NCI-H1694 treated with DMSO at 0.1 percent for 48 hours (cell line): ENCODE measurements around the gene REELD1.

ENCODE experiments used
- DNase-seq: peaks from one replicate; lab custom pipeline; 2025; lab: John Stamatoyannopoulos, UW

Gene REELD1

DNA sequence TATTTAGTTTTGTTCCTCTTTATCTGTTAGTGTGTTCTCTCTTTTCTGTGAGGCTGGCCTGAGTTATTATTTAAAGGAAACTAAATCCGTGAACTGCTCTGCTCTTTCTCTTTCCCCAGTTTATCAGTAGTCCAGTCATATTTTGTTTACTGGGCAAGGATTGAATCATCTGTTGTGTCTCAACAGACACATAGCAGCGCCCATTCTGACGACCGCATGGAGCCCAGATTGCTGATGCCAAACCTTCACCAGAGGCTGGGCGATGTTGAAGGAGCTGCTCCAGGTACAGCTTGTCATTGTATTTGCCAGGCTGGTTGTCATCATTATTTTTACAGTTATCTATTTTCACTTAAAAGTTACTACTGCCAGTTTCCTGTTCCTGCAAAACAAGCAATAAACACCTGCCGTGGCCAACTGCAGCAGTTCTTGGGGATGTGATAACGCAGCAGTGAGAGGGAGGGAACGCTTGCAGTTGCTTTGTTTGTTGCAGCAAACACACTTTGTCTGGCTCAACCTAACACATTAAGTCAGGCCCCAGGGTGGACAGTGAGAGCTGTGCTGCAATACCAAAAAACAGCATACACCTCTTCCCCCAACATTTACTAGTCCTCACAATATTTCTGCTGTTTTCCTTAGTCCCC lies 10.1 kb downstream of the REELD1 start:
- no peak for DNase-seq

DNA sequence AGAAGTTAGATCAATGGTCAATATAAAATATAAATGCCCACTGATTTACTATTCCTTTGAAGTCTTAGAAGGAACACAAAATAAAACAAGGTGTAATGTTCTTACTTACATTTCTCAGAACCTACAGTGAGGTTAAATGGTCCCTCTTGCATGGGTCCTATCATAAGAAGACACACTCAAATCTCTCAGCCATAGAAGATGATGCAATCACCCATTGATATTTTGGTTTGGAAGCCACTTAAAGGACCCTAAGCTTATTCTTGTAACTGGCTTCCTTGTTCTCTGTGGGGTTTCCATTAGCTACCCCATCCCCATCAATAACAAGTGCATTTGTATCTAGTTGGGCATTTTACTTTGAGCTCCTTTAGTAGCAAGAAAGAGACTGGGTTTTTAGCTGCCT lies 15.1 kb downstream of the REELD1 start:
- DNase-seq: no peak

DNA sequence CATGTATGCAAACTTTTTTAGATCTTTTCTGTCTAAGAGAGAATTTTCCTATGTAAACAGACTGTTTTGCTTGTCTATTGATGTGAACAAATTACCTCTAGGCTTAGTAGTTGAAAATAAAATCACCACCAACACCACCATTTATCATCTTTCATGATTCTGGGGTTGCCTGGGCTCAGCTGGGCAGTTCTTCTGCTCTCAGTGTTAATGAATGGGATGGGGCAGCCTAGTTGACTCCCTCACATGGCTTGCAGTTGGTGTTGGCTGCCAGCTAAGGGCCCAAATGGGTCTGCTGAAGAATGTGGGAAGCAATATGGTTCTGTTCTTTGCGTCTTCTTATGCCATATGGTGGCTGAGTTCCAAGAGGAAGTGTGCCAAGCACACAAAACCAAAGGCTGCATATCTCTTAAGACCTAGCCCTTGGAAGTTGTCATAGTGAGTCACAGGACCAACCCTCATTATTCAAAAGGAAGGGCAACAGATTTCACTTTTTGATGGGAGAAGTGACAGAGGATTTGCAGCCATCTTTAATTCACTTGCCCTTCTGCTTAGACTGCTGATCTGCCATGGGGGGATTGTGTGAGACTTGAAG lies 17.9 kb downstream of the REELD1 start:
- DNase-seq: no peak

DNA sequence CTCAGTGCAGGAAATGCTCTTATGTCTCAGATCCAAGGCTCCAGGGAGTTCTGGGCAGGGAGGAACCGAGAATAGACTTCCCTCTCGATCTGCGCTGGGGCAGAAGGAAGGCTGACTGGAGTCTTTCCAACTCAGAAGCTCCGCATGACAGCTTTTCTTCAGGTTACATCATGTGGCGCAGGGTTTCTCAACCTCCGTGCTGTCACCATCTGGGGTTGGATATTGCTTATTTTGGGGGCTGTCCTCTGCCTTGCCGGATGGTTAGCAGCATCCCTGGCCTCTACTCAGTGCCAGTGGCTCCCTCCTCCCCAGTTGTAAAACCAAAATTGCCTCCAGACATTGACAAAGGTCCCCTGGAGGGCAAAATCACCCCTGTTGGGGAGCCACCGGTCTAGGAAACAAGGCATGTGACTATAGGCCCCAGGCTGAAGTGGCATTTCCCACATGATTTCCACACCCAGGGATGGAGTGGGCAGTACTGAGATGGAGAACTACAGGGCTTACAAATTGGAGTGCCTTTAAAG lies 21.4 kb downstream of the REELD1 start:
- DNase-seq: no peak

DNA sequence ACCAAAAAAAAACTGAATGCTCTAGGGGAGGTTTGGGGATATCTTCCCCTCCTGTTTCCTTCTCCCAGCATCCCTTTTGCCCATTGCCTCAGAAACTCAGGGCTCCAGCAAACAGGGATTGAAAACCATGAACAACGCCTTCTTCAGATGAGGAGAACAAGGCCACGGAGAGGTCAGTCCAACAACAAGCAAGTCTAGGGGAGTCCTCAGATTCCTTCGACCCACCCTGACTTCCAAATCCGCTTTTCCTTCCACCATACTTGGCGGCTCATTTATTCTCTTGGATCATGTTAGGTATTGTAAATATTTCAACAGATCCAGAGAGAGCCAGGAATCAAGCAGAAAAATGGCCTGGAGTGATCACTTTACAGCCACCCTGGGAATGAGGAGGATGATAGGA lies 21.9 kb downstream of the REELD1 start:
- DNase-seq: no peak

DNA sequence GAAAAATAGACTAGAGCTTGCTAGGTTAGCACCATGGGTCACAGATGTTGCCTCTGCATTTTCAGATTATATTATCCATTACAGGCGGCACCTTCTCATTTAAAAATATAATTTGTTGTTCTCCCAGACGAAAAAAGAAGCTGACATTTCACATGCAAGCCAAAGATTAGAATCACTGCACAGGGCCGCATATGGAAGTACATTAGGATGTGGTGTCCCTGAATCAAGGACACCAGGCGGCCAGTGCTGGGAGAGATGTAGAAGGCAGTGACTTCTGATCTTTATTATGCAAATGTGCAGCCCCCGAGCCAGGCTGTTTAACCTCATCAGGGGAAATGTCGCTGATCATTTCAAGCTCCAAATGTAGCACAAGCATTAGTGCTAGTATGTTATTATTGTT lies 22.8 kb downstream of the REELD1 start:
- no peak for DNase-seq

DNA sequence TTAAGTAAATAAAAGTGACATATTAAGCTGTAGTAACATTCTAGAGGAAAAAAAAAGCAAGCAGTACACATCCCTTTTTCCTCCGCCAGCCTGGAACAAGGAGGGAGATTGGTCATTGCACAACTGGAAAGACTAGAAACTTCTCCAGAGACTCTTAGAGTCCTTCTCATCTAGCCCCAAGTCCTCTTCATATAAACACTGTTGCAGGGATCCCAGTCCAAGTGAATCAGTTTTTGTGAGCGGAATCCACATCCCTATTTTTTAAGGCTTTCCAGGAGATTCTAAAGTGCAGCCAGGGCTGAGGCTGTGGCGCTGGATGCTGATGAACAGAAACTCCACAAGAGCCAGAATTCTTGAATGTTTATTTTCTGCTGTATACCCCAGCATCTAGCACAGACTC lies 23.8 kb downstream of the REELD1 start:
- no peak for DNase-seq

DNA sequence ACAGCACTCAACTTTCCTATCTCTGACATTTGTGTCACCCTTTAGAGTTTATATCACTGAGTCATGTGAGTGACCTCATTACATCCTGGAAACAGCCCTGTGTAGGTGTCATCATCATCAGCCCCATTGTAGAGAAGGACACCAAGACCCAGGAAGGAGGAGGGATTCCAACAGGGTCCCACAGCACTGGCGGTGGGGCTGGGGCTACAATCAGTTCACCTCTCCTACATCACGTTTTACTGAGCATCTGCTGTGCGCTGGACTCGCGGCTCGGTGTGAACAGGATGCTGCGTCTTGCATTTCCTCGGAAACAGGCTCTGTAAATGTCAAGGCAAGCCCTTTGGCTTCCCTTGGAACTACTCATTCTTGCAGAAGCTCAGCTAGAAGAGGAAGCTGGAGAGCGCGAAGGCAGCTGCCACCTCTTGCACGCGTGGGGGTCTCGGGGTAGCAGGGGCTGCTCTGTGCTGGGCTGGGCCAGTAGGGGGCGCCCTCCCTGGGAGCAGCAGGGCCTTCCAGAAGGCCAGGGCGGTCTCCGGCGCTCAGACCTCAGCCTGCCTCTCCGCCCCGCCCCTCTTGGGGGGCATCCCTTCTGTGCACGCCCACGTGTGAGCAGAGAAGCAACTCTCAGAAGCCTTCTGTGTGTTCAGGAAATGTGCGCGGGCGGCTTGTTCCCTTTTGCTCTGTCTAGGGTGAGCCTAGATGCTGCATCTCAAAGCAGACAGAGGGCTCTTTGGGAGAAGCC lies 29.0 kb downstream of the REELD1 start:
- DNase-seq: no peak

DNA sequence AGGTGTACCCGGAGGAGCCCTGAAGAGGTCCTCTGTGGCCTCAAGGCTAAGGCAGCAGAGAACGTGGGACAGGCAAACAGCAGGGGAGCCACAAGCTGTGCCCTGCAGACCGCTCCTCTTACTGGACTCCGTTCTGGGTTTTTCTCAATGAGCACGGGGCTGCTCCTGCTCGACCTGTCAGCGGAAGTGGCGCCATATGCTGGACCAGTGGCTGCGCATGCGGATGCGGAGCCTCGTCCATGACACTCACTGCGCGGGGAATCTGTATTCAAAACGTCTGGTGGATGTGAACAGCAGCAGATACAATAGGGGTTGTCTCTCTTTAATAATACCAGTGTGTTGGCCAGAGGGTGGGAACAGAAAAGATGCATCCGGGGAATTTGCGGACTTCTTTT lies 29.5 kb downstream of the REELD1 start:
- DNase-seq: no peak

DNA sequence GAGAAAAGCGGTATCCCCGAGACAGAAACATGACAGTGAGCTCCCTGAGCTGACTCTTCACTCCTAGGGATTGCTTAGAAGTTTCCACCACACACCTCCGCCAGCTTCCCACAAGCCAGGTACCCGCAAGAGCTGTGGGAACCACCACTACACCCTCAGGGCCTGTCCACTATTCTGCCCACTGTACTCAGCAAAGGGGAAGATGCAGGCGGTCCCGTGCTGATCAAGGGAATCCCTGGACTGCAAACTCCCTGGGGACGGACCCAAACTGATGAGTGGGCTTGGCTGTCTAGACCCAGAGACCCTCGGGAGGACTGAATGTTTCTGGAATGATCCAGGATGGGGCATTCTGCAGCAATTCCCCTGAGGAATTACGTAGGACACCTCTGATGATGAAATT lies 30.2 kb downstream of the REELD1 start:
- DNase-seq: no peak

DNA sequence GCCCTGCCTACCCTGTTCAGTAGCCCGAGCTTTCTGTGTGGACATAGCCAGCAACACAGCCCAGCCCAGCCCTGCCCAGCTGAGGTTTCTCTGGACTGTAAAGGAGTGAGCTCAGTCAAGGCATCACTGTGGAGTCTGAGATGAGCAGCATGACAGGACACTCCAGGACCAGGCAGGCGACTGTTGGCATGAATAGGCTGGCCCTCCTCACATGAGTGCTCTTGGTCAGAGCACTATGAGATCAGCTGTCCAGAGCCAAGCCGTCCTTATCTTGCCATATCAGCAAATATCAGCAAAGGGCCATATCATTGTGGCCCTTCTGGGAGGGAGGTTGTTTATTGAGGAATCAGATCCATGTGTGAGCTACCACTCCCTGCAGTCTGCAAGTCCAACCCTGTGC lies 30.9 kb downstream of the REELD1 start:
- DNase-seq: no peak

DNA sequence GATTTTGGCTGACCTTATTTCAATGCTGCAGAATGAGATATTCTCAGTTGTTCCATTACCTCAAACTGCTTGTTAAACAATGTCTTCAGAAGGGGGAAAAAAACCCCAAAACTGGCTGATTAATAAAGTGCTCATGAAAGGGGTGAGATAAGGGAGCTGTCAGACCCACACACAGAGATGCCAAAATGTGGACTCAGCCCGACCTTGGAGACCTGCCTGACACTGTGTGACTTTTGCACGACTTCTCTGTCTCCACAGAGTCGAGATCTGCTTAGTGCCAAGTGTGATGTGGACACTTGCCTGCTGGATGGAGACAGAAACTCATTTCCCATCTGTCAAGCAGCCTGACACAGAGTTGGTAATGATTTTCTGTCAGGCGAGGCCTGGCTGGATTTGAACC lies 31.5 kb downstream of the REELD1 start:
- no peak for DNase-seq

DNA sequence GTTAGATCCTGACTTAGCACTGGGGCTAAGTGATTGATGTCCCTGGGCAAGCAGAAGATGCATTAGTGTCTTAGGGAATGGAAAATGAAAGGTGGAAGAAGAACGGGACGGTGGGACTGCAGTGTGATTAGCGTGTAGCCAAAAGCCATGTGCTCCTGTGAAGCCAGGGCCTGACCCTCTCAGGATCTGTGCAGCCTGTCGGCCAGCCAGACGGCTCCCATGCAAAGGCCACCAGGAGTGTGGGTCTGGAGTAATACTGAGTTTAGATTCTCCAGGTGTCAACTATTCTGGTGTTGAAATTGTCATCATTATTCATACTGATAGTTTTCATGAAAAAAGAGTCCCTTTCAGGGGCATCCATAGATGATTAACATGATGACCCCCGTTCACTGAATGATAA lies 32.0 kb downstream of the REELD1 start:
- DNase-seq: no peak

DNA sequence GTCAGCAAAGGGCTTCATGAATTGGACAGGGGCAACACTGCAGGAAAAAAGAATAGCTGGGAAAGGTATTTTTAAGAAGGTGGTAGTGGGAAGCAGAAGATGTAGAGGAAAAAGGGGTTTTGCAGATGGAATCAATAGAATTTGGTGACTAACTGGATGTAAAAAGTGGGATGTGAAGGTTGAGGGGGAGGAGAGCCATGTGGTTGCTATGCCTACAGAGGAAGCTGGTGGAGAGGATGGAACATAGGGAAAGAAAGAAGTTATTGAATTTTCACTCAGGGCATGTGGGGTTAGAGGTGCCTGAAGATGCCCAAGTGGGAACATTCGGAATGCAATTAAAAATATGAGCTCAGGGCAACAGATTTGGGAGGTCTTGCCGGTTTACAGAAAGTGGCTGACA lies 33.0 kb downstream of the REELD1 start:
- DNase-seq: no peak

DNA sequence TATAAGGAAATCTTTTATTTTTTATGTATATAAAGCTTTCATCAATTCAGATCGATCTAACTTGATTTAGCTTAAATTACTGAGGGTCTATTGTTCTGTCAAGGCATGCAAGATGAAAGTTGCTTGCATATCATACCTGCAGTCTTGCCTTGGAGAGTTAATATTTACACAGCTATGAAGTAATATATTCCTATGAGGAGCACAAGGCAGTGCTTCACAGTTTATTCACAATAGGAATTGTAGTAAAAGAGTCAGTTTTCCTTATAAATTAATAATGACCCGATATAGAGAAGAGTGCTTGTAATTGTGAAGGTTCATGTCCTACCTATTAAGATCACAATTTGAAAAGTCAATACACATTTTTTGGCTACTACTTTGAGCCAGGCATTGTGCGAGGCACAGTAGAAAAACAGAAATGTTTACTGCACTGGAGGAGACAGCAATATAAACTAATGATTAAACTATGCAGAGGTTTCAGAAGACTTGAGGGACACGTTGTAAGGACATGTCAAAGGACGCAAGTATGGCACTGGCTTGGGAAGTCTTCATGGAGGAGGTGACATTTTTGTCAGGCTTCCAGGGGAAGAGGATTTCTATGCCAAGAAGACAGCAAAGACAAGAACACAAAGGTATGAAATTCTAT lies 38.8 kb downstream of the REELD1 start:
- no peak for DNase-seq

DNA sequence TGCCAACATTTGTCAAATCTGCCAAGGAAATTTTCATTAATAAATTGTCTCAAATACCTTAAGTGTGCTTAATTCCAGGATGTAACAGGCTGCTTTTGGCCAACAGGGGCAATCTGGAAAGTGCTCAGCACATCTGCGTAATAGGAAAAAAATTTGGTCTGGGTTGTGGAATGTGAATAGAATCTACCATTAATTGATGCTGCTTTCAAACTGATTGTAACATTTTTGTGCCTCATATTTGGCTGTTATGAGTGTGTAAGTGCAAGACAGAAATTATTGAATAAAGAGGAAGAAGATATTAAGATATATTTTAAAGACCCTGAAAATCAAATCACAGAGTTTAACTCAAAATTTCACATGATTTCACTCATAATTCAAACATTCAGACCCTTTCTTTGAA lies 41.1 kb downstream of the REELD1 start:
- DNase-seq: no peak

DNA sequence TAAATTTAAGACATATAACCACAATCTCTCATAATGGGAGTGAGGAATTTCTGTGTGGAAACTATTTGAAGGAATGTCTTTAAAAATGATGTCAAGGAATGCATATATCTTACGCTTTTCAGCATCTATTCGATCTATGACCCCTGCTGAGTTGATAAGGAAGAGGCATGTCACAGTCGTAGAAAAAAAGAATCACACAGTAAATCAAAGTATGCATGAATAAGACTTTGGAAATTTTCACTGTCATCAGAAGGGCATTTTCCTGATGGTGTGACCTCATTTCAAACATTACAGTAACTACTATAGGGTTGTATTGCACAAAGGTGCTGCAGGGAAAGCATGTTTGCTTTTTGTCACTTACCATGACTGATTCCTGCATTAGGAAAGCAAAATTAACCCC lies 41.5 kb downstream of the REELD1 start:
- no peak for DNase-seq

DNA sequence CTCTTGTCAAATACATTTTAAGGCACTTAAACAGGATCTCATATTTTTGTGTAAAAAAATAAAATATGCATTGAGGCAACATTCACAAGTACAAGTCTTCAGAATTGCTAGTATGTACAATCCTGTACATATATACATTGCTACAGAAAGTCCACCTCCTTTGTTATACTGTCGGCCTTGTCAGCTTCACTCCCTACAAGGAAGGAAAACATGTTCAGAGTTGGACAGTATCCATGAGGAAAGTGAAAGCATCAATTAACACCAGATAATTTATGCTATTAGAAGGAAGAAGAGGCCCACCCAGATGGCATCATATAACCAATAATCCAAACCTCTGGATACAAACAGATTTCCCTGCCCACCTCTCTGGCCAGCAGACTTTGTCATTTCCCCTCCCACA lies 42.0 kb downstream of the REELD1 start:
- DNase-seq: no peak

DNA sequence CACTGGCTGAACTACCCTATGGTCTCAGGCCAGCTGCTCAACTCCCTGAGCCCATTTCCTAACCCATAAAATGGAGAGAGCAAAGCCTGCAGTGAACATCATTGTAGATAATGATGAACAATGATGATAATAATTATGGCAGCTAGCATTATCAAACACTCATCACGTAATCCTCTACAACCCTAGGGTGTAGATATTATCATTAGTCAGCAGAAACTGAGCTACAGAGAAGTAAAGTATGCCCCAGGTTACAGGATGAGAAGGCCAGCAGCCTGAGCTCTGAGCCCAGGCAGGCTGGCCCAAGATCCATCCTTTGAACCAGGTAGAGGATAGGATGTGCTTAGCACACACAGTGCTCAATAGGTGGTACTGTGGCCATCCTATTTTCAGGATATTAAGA lies 43.2 kb downstream of the REELD1 start:
- no peak for DNase-seq

DNA sequence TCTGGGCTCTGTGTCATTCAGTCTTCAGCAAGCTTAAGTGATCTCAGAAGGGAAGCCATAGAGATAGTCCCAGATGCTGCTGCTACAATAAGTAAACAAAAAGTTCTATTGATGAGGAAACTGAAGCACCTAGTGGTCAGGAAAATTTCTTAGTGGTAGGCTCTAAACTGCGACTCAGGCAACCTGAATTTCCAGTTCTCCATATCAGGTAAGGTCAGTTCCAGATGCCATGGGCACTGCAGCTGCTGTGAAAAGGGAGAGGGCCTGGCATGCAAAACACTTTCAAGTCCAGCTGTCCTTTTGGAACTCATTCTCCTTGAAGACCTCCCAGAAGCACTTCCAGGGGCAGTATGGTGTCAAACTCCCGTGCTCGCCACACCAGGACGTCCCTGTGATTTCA lies 46.2 kb downstream of the REELD1 start:
- no peak for DNase-seq

DNA sequence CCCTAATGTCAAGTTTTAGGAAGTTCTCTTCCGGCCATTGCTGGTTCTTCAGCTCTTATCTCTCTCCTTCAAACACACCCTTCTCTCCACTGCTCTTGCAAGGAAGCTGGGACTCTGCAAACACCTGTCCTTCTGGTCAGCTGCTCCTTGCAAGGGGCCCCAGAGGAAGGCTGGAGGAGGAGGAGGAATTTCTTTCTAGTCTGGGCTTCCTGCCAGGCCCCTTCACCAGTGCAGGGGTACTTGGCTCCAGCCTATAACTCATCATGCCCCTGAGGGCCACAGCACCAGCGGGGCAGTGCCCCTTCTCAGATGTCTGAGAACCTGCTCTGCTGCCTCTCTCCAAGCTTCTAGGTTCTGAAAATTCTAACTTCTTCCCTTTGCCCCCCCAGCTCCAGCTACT lies 46.7 kb downstream of the REELD1 start:
- no peak for DNase-seq

DNA sequence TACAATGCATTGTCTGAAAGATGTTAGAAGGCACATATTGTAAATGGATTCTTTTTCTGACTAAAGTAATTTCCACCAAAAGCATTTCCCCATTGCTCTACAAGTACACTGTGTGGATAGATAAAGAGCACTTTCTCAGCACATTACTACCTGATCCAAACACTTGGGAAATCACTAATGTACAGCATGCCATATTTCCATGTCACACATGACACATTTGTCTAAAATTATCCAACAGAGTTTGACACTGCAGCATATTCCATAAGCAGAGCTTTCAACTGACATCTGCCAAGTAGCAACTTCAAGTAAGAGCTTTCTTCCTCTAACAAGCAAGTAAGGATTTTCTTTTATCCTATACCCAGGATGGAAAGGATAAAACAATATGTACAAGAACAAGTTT lies 49.5 kb downstream of the REELD1 start:
- no peak for DNase-seq

DNA sequence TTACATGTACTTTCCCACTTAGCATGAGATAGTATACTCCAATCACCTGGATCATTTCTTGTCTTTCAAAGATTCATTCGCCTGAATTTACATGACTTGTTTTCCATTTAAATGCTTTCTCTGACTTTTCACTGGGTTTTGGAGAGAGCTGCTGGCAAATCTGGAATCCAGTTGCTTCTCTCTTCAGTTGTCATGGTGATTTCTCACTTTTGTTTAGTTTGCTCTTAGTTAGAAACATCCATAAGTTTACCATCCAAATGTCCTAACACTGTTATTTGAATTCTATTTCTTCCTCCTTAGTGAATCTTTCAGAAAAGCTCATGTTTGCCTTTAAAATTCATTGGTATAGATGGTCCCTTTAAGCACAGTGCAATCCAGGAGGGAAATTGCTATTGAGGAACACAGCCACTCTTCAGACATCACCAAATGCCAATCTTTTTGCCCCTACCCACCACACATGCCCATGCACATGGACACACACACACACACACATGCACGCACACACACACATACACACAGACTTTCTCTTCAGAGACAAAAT lies 51.7 kb downstream of the REELD1 start:
- no peak for DNase-seq
